Measurements from ENCODE around the gene SPHKAP. TPM values are rescaled to one million over a fixed set of nuclear protein-coding genes. Genes with fewer than 3 reads are reported as not detected.
A peak's percentile ranks its signal among the peaks of the same experiment; 100 is the strongest.

The SPHKAP gene
- total and polyA plus RNA-seq, 2 of the 13 experiments (the other 11 are each of a cell fraction or from before 2014, with no cell fraction given), result not detected

DNA sequence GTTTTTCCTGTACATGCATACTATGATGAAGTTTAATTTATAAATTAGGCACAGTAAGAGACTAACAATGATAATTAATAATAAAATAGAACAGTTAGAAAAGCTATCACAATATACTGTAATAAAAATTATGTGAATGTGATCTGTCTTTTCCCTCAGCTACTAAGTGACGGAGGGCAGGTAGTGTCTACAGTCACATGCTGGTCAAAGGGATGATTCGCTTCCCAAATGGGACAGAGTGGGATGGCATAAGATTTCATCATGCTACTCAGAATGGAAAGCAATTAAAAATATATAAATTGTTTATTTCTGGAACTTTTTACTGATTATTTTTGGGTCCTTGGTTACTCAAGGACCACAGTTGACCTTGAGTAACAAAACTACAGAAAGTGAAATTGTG lies 238.5 kb downstream of the SPHKAP start:
- ATAC-seq (no peak), FAIRE-seq (no peak), DNase-seq (ENCODE audit: low spot score) (no peak)
- H3K27me3 ChIP-seq (ENCODE audit: control insufficient read depth in 1 of 2, insufficient read depth in 2 of 2, low read length in 2 of 2), result no peaks in the 10 kb centered on the region
- ChIA-PET POLR2A (no interaction called here), CTCF (ENCODE audit: low intra/inter-chr PET ratio, low total read pairs) (no interaction called here)
- H3K79me2 ChIP-seq (ENCODE audit: insufficient read depth, low read length), result no peaks in the 10 kb centered on the region
- whole genome bisulfite sequencing (ENCODE audit: low lambda C conversion rate), result 12% methylated on average over 2 of the region's 2 CpGs
- no peak overlapping the region for H2AFZ ChIP-seq (ENCODE audit: low read length)
- no peaks in the 10 kb centered on the region for H3K36me3 ChIP-seq (replicated peaks in 1 of 2; ENCODE audit: control insufficient read depth in 1 of 2, insufficient read depth in 2 of 2, low read length in 2 of 2)
- intact Hi-C loops (cut with micrococcal nuclease; ENCODE audit: unreplicated experiment) (no loop called here), in situ Hi-C loops (cut with HindIII; ENCODE audit: extremely low pct_ligation_motif_present, low pct_unique_long_range_greater_than_20kb) (no loop called here)
- H3K4me2 ChIP-seq (ENCODE audit: low read depth, low read length), result no peak overlapping the region
- H3K27ac ChIP-seq (ENCODE audit: extremely low read length, insufficient read depth, low read length), result no peak overlapping the region
- no peaks in the 10 kb centered on the region for H4K20me1 ChIP-seq (ENCODE audit: insufficient read depth, low read length)
- peaks cover 8% of the 10 kb centered on the region; the same call in 1 of the 2 replicates for H3K9me3 ChIP-seq (ENCODE audit: low read length)
- no peaks in the 10 kb centered on the region for H3K4me1 ChIP-seq (ENCODE audit: insufficient read depth, low read length)
- TF ChIP-seq ZNF256 (CRISPR knock-in tag; conservative IDR thresholded peaks at IDR 0.05), result no peak
- TF ChIP-seq ZNF326 (CRISPR knock-in tag; IDR thresholded peaks at IDR 0.05; ENCODE audit: borderline replicate concordance), result no peak
- TF ChIP-seq ATM (IDR thresholded peaks at IDR 0.05; ENCODE audit: borderline replicate concordance), result no peak
- TF ChIP-seq FOXJ3 (CRISPR knock-in tag; IDR thresholded peaks at IDR 0.05; ENCODE audit: borderline replicate concordance), result no peak
- no peak for TF ChIP-seq PHF8 (CRISPR knock-in tag; IDR thresholded peaks at IDR 0.05)
- TF ChIP-seq RFXANK (CRISPR knock-in tag; IDR thresholded peaks at IDR 0.05), result no peak
- BruUV-seq (replicated peaks), result no TSS peak
- H3K9ac ChIP-seq (ENCODE audit: insufficient read depth, low read depth, low read length), result no peak overlapping the region
- H3K4me3 ChIP-seq (replicated peaks in 1 of 3; ENCODE audit: insufficient read depth in 1 of 3, low read depth in 2 of 3, low read length in 3 of 3), result no peak overlapping the region

DNA sequence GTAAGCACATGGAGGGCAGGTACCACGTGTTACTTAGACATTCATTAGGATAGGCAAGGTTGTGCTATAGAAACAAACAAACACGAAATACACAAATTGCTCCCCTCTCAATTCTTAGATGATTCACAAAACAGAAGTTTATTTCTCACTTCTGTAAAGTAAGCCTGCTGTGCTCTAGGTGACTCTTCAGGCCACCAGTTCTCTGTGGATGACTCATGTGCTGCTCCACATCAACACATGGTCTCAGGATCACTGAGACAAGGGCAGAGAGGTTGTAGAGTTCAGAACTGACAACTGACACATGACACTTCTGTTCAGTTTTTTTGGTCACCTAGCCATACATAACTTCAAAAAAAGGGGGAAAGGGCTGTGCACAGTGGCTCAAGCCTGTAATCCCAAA lies 239.5 kb downstream of the SPHKAP start:
- Histone ChIP-seq H3K79me2 (ENCODE audit: insufficient read depth, low read length) (no peaks in the 10 kb centered on the region), H3K36me3 (replicated peaks in 1 of 2; ENCODE audit: control insufficient read depth in 1 of 2, insufficient read depth in 2 of 2, low read length in 2 of 2) (no peaks in the 10 kb centered on the region), H3K27ac (ENCODE audit: extremely low read length, insufficient read depth, low read length) (no peak overlapping the region), H3K4me1 (ENCODE audit: insufficient read depth, low read length) (no peaks in the 10 kb centered on the region), H3K9ac (ENCODE audit: insufficient read depth, low read depth, low read length) (no peak overlapping the region), H4K20me1 (ENCODE audit: insufficient read depth, low read length) (no peaks in the 10 kb centered on the region), H3K4me2 (ENCODE audit: low read depth, low read length) (no peak overlapping the region), H2AFZ (ENCODE audit: low read length) (no peak overlapping the region), H3K4me3 (replicated peaks in 1 of 3; ENCODE audit: insufficient read depth in 1 of 3, low read depth in 2 of 3, low read length in 3 of 3) (no peak overlapping the region), H3K9me3 (ENCODE audit: low read length) (peaks cover 8% of the 10 kb centered on the region; the same call in 1 of the 2 replicates), H3K27me3 (ENCODE audit: control insufficient read depth in 1 of 2, insufficient read depth in 2 of 2, low read length in 2 of 2) (no peaks in the 10 kb centered on the region)
- ChIA-PET POLR2A (no interaction called here), CTCF (ENCODE audit: low intra/inter-chr PET ratio, low total read pairs) (no interaction called here)
- no peak for TF ChIP-seq ZNF251 (CRISPR knock-in tag; IDR thresholded peaks at IDR 0.05)
- no peak for TF ChIP-seq DNMT3B (CRISPR knock-in tag; conservative IDR thresholded peaks at IDR 0.05)
- TF ChIP-seq, protein P1, sequence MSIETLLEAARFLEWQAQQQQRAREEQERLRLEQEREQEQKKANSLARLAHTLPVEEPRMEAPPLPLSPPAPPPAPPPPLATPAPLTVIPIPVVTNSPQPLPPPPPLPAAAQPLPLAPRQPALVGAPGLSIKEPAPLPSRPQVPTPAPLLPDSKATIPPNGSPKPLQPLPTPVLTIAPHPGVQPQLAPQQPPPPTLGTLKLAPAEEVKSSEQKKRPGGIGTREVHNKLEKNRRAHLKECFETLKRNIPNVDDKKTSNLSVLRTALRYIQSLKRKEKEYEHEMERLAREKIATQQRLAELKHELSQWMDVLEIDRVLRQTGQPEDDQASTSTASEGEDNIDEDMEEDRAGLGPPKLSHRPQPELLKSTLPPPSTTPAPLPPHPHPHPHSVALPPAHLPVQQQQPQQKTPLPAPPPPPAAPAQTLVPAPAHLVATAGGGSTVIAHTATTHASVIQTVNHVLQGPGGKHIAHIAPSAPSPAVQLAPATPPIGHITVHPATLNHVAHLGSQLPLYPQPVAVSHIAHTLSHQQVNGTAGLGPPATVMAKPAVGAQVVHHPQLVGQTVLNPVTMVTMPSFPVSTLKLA (IDR thresholded peaks at IDR 0.05), result peak; percentile 79
- TF ChIP-seq, protein P2, sequence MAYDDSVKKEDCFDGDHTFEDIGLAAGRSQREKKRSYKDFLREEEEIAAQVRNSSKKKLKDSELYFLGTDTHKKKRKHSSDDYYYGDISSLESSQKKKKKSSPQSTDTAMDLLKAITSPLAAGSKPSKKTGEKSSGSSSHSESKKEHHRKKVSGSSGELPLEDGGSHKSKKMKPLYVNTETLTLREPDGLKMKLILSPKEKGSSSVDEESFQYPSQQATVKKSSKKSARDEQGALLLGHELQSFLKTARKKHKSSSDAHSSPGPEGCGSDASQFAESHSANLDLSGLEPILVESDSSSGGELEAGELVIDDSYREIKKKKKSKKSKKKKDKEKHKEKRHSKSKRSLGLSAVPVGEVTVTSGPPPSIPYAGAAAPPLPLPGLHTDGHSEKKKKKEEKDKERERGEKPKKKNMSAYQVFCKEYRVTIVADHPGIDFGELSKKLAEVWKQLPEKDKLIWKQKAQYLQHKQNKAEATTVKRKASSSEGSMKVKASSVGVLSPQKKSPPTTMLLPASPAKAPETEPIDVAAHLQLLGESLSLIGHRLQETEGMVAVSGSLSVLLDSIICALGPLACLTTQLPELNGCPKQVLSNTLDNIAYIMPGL (CRISPR knock-in tag; IDR thresholded peaks at IDR 0.05; ENCODE audit: borderline replicate concordance in 1 of 2, low read depth in 1 of 2), result no peak
- FAIRE-seq (no peak), ATAC-seq (peak; percentile 33; the same call in 1 of the 3 replicates), DNase-seq (ENCODE audit: low spot score) (no peak)
- intact Hi-C loops (cut with micrococcal nuclease; ENCODE audit: unreplicated experiment) (no loop called here), in situ Hi-C loops (cut with HindIII; ENCODE audit: extremely low pct_ligation_motif_present, low pct_unique_long_range_greater_than_20kb) (no loop called here)
- no TSS peak for BruUV-seq (replicated peaks)
- WGBS (ENCODE audit: low lambda C conversion rate), result 0% methylated on average over 2 of the region's 2 CpGs
